HG03558 (cell line): Measurements from ENCODE around the gene SPEM2.

Source experiments
- ATAC-seq: cut with Tn5 transposase; IDR thresholded peaks from one replicate; pipeline ENCODE4 v1.9.1; 2021; ENCODE audit warnings: moderate number of reproducible peaks; ENCODE audit not compliant: unreplicated experiment; ENCODE audit errors: extremely low read depth

SPEM2 gene

DNA sequence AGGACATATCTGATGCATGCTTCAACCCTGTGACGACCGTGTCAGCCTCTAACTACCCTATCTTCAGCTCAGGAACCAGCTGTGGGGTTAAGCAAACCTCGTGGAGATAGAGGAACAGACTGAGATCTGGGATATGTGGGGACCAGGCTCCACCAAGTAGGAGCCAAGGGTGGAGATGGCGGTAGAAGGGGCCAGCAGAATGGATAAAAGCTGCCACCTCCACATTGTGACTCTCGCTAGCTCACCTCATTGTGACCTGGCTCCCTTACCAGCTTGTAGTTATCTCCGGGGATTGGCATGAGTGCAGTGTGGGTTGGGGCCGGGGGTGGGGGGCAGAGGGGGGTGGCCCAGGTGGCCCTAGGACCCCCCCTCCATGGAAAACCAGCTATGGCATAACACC lies at the start of gene SPEM2:
SPEM2 (plus strand) TSS at position 301 of the 400 bp plus-strand sequence; CDS start at position 374, 73 bp downstream.
- no peak for ATAC-seq

DNA sequence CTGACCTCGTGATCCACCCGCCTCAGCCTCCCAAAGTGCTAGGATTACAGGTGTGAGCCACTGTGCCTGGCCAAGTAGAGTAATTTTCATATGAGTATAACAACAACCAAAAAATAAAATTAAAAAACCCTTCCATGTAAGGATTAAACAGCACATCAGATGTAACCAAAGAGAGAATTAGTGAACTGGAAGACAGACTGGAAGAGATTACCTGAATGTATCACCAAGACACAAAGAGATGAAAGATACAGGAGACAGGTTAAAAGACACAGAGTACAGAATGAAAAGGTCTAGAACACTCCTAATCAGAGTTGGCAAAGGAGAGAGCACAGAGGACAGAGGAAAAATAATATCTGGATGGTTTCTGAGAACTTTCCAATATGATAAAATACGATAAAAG lies 46.3 kb upstream of the SPEM2 start:
- ATAC-seq, result no peak

DNA sequence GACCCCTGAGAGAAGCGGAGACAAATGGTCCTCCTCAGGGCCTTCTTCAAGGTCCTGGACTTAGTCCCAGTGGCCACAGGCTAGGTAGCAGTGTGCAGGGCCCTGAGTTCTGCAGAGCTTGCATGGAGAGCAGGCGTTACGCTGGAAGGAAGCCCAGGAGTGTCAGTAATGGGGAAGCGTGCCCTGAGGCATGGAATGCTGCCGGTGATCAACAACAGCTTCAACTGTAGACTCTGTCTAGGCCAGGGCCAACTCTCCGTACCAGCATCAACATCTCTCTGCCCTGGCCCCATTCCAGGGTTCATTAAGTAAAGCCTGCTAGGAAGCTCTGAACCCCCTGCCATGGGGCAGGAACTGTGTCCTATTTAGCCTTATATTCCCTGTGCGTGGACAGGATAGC lies 45.1 kb upstream of the SPEM2 start:
- ATAC-seq, result no peak

DNA sequence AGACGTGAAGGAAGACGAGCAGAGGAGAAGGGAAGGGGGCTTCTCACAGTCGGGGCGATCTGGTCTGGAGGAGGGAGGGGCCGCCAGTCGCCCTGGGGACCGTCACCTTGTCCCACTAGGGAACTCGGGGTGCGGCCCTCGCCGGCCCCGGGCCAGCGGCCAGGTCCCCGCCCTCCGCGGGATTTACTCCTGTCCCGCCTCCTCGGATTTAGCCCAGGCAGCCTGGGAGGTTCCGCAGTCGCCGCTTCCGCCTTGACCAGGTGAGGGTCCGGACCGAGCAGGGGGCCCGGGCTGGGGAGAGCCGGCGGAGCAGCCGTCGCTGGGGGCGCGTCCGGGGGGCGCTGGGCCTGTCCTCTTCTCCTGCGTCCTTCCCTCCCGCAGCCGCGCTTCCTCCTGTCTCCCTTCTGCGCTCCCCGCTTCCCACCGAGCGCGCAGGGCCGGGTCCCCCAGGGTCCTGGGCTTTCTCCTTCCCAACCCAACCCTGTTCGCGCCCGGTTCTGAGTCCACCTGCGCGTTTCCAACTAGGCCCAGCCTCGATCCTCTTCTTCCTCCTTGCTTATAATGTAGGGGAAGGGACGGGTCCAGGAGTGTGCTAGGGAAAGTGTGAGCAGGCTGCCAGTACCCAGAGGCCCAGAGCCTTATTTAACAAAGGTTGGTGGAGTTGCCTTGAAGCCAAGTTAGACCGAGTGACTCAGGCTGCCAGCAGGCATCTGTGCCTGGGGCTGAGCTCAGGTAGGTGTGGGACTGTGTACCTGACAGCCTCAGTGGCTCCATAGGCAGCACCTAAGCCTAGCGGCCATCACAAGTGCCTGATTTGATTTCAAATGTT lies 44.3 kb upstream of the SPEM2 start, which contains the start of gene TNK1:
TNK1 (plus strand) TSS at position 235 of the 829 bp plus-strand sequence. CDS start 1,838 bp downstream, outside the sequence.
- no peak for ATAC-seq

DNA sequence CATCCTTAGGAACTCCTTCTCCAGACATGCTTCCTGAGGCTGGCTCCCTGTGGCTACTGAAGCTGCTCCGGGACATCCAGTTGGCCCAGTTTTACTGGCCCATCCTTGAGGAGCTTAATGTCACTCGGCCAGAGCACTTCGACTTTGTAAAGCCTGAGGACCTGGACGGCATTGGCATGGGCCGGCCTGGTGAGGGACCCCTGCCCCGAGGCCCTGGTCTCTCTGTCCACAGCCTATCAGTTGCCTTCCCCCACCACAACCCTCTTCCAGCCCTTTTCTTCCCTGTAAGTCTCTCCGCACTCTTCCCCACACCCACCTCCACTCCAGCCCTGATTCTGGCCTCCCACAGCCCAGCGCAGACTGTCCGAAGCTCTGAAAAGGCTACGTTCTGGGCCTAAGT lies 42.5 kb upstream of the SPEM2 start:
- ATAC-seq, result no peak

DNA sequence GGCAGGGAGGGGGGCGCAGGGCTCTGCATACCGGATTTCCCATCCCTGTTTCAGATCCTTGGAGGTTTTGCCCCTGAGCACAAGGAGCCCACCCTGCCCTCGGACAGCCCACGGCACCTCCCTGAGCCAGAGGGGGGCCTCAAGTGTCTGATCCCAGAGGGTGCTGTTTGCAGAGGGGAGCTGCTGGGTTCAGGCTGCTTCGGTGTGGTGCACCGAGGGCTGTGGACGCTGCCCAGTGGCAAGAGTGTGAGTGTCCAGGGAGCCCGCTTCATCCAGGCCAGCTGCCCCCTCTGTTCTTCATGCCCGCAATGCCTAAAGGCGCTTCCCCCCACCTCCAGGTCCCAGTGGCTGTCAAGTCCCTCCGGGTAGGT lies 42.1 kb upstream of the SPEM2 start:
- ATAC-seq, result no peak

DNA sequence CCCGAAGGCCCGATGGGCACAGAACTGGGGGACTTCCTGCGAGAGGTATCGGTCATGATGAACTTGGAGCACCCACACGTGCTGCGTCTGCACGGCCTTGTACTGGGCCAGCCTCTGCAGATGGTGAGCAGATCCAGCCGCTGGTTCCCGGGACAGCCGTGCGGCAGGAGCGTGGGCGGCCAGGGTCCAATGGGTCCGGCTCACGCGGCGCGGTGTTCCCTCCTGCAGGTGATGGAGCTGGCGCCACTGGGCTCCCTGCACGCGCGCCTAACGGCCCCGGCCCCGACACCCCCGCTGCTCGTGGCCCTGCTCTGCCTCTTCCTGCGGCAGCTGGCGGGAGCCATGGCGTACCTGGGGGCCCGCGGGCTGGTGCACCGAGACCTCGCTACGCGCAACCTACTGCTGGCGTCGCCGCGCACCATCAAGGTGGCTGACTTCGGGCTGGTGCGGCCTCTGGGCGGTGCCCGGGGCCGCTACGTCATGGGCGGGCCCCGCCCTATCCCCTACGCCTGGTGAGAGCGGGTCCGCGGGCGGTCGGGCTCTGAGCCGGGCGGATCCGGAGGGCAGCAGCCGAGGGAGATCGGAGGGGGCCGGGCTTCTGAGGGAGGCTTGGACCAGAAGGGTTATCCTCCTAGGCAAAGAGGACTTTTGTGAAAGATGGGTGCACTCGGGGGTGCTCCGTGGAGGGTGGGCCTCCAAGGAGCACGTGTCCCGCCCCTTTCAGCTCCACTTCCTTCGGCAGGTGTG lies 41.5 kb upstream of the SPEM2 start:
- no peak for ATAC-seq

DNA sequence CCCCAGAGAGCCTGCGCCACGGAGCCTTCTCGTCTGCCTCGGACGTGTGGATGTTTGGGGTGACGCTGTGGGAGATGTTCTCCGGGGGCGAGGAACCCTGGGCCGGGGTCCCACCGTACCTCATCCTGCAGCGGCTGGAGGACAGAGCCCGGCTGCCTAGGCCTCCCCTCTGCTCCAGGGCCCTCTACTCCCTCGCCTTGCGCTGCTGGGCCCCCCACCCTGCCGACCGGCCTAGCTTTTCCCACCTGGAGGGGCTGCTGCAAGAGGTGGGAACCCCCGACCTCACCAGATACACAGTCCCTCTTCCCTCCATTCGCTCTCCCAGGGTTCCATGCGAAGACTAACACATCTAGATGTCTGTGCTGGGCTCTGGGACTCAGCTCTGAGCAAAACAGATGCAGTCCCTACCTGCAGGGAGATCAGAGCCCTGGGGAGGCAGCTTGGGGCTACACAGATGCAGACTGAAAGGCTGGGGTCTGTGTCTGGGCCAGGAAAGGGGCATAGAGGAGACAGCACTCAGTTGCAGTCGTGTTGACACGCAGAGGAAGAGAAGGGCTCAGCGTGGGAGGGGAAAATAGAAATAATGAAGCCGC lies 40.8 kb upstream of the SPEM2 start:
- no peak for ATAC-seq

DNA sequence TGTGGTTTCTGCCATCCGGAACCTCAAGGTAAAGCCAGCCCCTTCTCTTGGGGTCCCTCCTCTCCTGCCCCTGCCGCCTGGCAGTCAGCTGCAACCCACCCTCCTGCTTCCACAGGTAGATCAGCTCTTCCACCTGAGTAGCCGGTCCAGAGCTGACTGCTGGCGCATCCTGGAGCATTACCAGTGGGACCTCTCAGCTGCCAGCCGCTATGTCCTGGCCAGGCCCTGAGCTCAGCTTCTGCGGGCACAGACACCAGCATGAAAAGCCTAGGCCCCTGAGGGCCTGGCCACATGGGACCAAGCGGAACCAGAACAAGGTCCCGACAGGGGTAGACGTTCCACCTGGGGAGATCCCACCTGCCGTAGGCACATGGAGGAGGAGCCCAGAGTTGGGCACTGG lies 36.6 kb upstream of the SPEM2 start:
- no peak for ATAC-seq

DNA sequence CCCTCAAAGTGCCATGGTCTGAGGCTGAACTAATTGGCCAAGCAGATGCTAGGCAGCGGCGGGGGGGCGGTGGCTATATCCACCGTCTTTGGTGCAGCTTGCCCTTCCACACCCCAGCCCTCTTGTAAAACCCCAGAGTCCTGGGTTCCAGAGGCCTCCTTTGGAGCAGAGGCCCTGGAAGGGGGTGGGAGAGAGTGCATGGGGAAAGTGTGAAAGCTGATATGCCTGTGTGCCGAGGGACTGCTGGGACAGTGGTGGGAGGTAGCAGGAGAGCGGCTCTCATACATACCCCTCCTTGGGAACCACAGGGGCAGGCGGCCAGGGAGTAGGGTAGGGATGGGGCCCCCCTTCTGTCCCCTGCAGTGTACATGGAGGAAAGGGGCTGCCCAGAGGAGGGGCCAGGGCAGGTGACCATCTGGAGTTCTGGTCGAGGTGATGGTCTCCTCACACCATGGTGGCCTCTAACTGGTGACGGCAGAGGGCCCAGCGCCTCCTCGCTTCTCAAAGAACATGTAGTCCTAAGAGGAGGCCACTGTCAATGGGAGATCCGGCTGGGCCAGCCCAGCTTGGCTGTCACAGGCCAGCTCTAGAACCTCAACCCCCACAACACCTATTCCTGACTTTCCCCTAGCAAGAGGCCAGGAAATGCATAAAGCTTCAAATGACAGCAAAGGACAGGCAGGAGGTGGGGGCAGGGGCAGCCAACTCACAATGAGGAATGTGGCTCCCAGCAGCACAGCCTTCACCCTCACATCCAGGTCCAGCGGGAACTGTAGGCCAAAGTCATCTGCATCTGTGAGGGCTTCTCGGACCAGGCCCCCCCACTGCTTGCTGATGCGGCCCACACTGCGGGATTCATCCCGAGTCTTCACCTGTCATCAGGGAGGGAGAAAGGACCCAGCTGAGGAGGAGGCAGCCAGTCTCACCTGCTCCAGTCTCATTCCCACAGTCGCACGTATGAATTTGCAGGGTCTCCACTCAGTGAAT lies 35.2 kb upstream of the SPEM2 start:
- ATAC-seq, result no peak

DNA sequence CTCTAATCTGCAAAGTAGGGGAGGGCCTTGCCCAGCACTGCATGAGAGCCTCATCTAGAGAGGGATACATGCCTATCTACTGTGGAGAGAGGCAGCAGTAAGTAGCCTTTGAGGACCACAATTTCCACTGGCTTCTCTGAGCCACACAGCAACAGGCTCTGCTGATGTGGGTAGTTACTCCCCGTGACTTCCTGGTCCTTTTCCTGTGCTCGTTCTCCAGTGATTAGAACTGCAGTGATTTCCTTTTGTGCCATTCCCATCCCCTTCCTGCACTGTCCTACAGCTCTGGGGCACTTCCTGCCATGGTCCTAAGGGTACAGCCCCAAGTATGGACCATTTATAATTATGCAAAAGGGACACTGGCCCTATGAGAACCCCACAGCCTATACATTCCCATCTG lies 34.1 kb upstream of the SPEM2 start:
- ATAC-seq, result no peak

DNA sequence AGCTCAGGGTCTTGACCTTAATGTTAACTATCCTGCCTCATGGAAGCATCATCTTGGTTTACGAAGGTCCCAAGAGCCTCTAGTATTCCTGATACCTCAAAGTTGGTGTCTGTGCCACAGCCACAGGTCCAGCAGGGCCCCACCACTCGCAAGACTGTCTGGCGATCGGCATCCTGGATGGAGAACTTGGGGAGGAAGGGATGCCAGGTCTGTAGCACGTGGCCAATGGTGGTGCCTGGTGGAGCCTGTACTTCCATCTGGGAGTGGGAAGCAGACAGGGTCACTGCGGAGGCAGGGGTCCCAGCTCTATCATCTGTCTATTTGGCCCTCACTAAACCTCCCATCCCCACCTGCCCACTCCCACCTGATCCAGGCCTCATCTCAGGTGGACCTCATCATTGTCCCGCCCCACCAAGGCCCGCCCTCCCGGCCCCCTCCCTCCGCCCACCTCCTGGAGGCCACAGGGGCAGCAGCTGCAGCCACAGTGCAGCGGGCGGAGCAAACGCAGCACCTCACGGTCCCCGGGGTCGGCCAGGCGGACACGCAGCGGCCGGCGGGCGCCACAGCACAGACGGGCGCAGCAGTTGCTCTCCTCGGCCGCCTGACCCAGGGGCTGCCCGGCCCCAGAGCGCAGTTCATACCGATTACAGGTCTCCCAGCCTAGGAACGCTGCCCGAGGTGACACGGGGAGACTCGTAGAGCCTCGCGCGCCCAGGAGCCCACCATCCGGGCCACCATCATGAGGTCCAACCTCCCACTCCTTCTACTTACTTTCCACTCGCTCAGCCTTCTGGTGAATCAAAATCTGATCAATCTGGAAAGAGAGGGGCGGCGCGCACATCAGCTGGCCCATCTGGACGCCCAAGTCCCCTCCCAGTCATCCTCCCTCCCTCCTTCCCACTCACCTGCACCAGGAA lies 32.5 kb upstream of the SPEM2 start:
- no peak for ATAC-seq

DNA sequence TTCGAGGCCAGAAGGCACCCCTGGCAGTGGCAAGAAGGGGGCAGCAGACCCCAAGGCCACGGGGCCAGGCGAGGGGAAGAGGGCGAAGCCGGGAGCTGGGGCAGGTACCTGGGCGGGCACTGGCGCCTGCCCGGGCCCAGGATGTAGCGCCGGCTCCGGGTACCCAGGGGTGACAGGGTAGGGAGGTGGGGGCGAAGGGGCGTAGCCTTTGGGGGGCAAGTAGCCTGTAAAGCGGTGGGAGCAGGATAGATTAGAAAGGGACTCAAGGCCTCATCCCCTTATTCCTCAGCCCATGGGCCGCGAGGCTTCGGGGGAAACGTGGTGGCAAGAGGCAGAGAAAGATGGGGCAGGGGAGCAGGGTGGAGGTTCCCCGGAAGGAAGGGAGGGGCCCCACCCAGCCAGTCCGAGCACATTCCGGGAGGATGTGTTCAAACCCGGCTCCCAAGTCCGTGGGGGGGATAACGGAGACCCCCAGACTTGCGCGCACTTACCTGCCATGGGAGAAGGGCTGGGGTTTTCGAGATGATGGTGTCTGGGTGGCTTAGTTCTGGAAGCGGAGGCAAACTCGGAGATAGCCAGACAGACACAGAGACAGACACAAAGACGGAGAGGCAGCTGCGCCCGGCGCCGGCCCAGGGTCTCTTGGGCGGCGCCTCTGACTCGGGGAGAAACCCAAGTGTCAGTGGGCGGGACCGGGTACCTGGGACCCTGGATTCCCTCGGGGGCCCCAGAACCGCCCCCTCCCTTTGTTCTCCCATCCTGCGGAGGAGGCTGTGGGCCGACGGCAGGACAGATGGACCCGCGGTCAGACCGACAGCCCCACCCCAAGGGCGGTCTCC lies 31.6 kb upstream of the SPEM2 start:
- ATAC-seq, result peak; percentile 13

DNA sequence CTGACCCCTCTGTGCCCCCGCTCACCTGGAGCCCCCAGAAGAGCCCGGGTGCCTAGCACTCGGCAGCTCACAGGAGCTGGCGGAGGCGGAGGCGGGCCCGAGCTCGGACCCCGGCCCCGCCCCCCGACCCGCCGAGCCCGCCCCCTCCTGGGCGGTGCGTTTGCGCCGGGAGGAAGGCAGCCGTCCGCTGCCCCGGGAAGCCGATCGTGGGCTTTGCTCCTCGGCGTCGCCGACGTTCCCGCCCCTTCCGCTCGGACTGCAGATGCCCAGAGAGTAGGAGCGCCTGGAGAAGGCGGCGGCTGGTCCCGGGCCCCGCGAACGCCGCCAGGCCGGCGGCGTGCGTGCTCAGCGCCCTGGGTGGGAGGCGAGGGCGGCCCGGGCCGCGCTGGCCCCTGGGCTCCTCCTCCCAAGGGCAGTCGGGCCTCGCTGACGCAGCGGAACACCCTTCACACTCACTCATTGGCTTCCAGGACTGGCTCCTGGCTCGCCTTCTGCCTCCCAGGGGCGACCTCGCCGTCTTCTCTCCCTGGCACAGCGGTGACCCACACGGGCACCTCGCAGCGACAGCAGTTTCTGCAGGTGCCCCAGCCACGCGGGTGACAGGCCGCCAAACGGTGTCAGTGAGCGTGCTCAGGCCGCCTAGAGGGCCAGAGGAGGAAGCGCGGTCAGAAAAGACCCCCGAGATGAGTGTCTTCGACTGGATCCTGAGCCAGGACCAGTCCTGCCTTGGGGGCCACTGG lies 30.8 kb upstream of the SPEM2 start, which contains the start of gene PLSCR3:
PLSCR3 (minus strand) TSS at position 74 of the 740 bp plus-strand sequence. CDS start 415 bp downstream, outside the sequence.
- peak; percentile 45 for ATAC-seq

DNA sequence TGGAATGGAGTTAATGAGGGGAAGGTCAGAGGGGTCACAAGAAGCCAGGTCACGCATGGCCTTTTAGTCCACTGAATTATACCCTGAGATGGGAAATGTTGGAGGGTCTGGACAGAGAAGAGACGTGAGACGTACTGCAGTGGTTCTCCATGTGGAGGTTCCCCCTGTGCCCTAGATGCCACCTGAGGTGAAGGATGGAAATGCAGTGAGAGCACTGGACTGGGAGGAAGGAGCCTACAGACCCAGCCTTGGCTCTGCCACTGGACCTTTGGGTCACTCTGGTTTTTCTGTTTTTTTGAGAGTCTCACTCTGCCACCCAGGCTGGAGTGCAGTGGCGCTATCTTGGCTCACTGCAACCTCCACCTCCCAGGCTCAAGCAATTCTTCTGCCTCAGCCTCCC lies 29.3 kb upstream of the SPEM2 start:
- ATAC-seq, result no peak

DNA sequence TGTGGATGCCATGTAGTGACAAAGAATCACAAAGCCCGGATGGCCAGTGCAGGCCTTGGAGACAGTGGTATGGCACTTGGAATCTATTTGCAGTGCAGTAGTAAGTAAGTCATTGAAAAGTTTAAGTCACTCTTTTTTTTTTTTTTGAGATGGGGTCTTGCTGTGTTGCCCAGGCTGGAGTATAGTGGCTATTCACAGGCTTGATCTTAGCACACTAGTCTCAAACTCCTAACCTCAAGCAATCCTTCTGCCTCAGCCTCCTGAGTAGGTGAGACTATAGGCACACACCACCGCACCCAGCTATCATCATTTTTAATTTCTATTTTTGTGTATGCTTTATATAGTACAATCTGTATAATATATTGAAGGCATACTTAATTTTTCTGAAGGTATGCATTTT lies 26.8 kb upstream of the SPEM2 start:
- ATAC-seq, result no peak

DNA sequence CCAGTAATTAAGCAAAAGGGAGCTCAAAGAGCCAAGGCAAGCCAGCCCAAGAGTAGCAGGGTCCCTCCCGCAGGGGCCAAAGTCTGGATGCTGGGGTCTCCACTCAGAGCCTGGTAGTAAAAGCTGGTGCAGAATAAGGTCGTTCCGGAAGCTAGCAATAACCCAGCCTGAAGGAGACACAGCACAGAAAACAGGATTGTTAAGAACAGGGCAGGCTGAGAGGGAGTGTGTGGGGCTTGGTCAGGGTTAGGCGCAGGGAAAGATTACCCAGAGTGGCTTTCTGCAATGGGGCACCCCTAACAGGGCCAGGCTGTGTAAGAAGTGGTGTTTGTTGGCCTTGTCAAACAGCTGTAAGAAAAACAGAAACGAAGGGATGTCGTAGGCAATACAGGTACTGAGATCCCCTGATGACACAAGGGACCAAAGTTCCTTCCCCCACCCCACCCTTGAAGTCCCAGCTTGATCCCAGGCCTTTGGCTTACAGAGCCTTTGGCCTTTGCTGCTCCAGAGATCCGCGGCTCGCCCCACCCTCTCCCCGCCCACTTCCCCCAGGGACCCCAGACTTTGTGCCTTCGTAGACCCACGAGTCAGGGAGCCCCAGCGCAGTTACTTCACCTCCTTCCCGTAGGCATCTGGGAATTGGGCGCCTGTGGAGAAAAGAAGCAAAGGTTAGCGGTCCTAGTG lies 22.2 kb upstream of the SPEM2 start:
- no peak for ATAC-seq
